Retinal pigment epithelial cell (primary cell): Measurements from ENCODE around the gene R3HDM2.

Source experiments
- DNase-seq: peaks from one replicate; pipeline ENCODE4 v3.0.0-alpha.2; 2010; ENCODE audit warnings: low read depth
- H3K4me3 ChIP-seq: 2 replicates; pipeline ENCODE4 v1.5.1; 2011; ENCODE audit warnings: mild to moderate bottlenecking, low read length, control low read depth, moderate library complexity
- CTCF ChIP-seq: conservative IDR thresholded peaks from 2 replicates; pipeline ENCODE4 v1.5.1; 2011; ENCODE audit warnings: low read depth, low read length, control low read depth, inconsistent platforms

R3HDM2 gene

DNA sequence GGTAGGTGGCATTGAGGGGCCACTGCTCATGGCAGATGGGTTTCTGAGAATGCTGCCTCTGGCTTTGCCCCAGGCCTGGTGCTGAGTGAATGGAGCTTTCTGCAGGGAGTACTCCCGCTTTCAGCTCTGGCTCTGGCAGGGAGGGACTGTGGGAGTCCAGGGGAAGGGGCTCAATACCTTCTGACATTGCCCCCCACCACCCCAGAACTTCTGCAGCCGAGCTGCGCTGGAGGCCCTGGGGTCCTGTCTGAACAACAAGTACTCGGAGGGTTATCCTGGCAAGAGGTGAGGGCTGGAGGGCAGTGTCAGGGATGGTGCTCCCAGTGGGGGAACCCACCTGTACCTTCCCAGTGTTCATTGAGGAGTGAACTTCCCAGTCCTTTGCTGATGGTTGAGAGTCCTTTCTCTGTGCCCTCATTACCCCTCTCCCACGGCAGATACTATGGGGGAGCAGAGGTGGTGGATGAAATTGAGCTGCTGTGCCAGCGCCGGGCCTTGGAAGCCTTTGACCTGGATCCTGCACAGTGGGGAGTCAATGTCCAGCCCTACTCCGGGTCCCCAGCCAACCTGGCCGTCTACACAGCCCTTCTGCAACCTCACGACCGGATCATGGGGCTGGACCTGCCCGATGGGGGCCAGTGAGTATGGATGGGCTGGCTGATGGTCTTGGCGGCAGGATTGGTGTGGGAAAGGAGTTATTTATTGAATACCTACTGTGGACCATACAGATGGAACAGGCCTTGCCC is 199.4 kb downstream of the R3HDM2 start:
- DNase-seq = no peak
- TF ChIP-seq CTCF = no peak
- no peak overlapping the region for H3K4me3 ChIP-seq

DNA sequence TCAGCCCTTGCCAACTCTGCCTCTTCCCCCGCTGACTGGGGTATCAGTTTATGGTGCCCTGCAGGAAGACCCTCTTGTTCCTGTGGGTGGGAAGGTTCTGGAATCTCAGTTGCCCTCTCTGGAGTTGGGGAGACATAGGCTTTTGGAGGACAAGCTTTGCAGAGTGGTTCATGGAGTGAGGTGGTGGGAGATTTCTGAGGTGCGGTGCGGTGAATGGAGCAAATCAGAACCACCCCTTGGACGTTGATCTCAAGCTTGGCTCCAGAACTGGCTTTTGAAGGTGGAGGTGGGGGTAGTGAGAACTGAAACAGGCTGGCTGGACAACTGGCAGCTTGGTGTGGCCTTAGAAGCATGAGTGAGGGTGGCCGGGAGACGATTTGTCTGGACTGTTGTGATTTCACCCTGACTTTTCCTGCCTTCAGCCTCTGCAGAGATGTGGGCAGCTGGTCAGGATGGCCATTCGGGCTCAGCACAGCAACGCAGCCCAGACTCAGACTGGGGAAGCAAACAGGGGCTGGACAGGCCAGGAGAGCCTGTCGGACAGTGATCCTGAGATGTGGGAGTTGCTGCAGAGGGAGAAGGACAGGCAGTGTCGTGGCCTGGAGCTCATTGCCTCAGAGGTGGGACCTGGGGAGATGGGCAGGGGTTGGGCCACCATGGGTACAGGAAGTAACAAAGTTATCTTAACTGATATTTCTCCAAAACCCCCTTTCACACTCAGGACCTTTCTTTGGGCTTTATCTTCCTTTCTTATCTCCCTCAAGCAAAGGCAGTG is 200.3 kb downstream of the R3HDM2 start:
- no peak for DNase-seq
- H3K4me3 ChIP-seq = peak overlapping the region; percentile 90
- TF ChIP-seq CTCF = no peak

DNA sequence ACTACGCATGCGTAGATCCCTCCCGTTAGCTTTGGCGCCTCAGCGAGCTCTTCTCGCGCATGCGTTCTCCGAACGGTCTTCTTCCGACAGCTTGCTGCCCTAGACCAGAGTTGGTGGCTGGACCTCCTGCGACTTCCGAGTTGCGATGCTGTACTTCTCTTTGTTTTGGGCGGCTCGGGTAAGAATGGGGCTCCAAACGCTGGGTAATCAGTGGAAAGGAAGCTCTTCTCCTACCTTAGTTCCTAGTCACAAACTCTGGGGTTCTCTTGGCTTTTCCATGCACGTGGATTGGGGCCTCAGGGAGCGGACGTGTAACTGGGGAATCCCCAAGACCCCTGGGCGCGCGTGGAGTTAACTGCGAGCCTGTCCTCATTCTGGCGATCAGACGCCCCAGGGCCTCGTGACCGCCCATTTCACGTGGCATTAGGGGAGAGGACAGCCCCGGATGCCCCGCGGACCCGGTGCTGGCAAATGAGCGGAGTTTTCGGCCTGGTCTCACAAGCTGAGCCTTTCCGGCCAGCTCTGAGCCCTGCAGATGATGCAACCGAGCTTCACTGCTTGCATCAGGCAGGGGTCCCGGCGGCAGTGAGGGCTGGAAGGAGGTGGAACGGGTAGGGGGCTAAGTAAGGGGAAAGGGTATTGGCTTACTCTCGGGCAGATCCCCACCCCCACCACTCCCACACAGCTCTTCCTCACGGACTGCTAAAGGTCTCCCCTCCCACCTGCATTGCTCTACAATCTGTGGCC is 201.0 kb downstream of the R3HDM2 start, which contains the start of gene SHMT2:
Gene SHMT2 (plus strand): TSS at position 78 of the 747 bp plus-strand sequence. CDS start 68 bp downstream, at position 146.
- peak within 1 kb of the TSS; percentile 90 for H3K4me3 ChIP-seq
- peak; percentile 73 for DNase-seq
- TF ChIP-seq CTCF = no peak

GRCh38 chr12:57229046-57229633 is 201.7 kb downstream of the R3HDM2 start:
- DNase-seq = no peak
- TF ChIP-seq CTCF = peak; percentile 4
- H3K4me3 ChIP-seq = peak overlapping the region; percentile 90

DNA sequence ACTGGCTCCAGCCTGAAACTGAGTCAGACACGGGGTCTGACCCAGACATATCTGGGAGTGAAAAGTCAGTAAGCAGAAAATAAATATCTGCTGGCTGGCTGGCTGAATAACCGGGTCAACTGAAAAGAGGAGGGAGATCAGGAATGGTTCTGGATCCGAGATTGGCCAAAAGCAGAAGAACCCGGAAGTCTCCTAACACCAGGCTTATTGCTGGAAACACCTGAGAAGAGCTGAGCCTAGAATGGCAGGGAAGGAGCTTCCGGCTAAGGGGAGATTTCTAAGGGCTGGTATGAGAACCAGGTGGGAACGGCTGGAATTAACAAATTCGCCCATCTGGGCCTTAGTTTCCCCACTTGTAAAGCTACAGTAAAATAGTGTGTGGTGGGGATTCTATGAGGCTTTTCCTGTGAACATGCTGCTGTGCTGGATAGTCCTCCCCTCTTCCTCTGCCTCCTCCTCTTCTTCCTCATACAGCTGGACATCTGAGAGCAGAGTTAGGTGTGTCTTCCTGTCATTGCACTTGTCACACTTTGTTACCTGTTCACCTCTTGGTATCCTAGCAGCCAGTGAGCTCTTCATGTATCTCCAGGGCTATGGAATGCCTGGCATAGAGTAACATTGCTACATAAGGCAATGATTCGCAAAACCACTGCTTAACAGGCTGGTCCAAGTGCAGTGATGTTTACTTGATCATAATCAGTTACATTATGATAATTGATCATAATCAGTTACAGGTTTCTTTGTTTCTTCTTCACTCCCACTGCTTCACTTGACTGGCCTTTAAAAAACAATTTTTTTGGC is 203.3 kb downstream of the R3HDM2 start:
- DNase-seq = no peak
- no peak for TF ChIP-seq CTCF
- H3K4me3 ChIP-seq = no peak overlapping the region

- DNase-seq = no peak
- TF ChIP-seq CTCF = no peak
- H3K4me3 ChIP-seq = no peak overlapping the region
These were observed 204.1 kb downstream of the R3HDM2 start for GRCh38 chr12:57226588-57227314.
